HT-29 (cell line): ENCODE results near the gene LRRC8C. TPM values are rescaled to one million over a fixed set of nuclear protein-coding genes. Genes with fewer than 3 reads are reported as not detected.
A peak's percentile ranks its signal among the peaks of the same experiment; 100 is the strongest.
"Not testable (repeated sequence)": the region's sequence is repeated elsewhere in the genome, so short reads cannot be mapped to it uniquely, and the experiment has no call there.

Experiments used
- DNase-seq: peaks from one replicate; pipeline ENCODE4 v3.0.0-alpha.2; 2015; ENCODE audit warnings: low spot score
- total RNA-seq: library from RNA; depleted of rRNA; stranded (reverse); fragments of >200 nt; shearing (Covaris generic); gene quantifications from 2 replicates; pipeline ENCODE4 v1.2.3, GENCODE V29; 2014

LRRC8C gene
- total RNA-seq, 1 experiment from 2014 or later = 2.9 TPM

- DNase-seq = no peak
These were observed 25.2 kb upstream of the LRRC8C start for GRCh38 chr1:89607586-89608318.

- DNase-seq = no peak
These were observed 24.5 kb upstream of the LRRC8C start for GRCh38 chr1:89608319-89608983.

- no peak for DNase-seq
These were observed 23.8 kb upstream of the LRRC8C start for GRCh38 chr1:89608984-89609725.

- no peak for DNase-seq
These were observed 23.0 kb upstream of the LRRC8C start for GRCh38 chr1:89609781-89610456.

- no peak for DNase-seq
These were observed 22.4 kb upstream of the LRRC8C start for GRCh38 chr1:89610457-89611011.

- DNase-seq = no peak
These were observed 21.2 kb upstream of the LRRC8C start for GRCh38 chr1:89611721-89612120.

GRCh38 chr1:89613928-89614327, 19.0 kb upstream of the LRRC8C start:
- no peak for DNase-seq

GRCh38 chr1:89615676-89616598, 17.0 kb upstream of the LRRC8C start:
- DNase-seq = peak; percentile 41

- DNase-seq = no peak
These were observed 15.9 kb upstream of the LRRC8C start for GRCh38 chr1:89616844-89617627.

GRCh38 chr1:89620664-89621063, 12.3 kb upstream of the LRRC8C start:
- DNase-seq = no peak

- DNase-seq = peak; percentile 6
These were observed 10.0 kb upstream of the LRRC8C start for GRCh38 chr1:89622895-89623294.

- no peak for DNase-seq
These were observed 8.6 kb upstream of the LRRC8C start for GRCh38 chr1:89624314-89624713.

- DNase-seq = no peak
These were observed 8.1 kb upstream of the LRRC8C start for GRCh38 chr1:89624715-89625323.

GRCh38 chr1:89627596-89627962, 5.3 kb upstream of the LRRC8C start:
- DNase-seq = no peak

GRCh38 chr1:89629146-89629545, 3.8 kb upstream of the LRRC8C start:
- no peak for DNase-seq

- not testable (repeated sequence) for DNase-seq
These were observed 3.3 kb upstream of the LRRC8C start for GRCh38 chr1:89629600-89629999.

GRCh38 chr1:89630048-89630447, 2.9 kb upstream of the LRRC8C start:
- no peak for DNase-seq

- DNase-seq = peak; percentile 65
These were observed 884 bp upstream of the LRRC8C start for GRCh38 chr1:89631816-89632656.
